Keratinocyte (primary cell): ENCODE measurements around the gene NSUN4. TPM values are rescaled to one million over a fixed set of nuclear protein-coding genes. Genes with fewer than 3 reads are reported as not detected.

Source experiments
- DNase-seq: peaks from one replicate; pipeline ENCODE4 v3.0.0-alpha.2; 2011; ENCODE audit warnings: low read depth, missing footprints, low spot score
- FAIRE-seq: peaks from 2 replicates; lab custom pipeline; 2011; peaks lifted over from hg19 to GRCh38; lab: Jason Lieb, UNC
- H2AFZ ChIP-seq: 2 replicates; pipeline ENCODE4 v1.6.0; 2012; ENCODE audit warnings: low read length, control low read depth, inconsistent platforms; ENCODE audit not compliant: control insufficient read depth
- H3K27ac ChIP-seq: 2 replicates; pipeline ENCODE4 v1.5.1; 2011; ENCODE audit warnings: low read length; ENCODE audit not compliant: control insufficient read depth, insufficient read depth
- H3K27me3 ChIP-seq: 3 replicates; pipeline ENCODE4 v1.6.0; 2011; ENCODE audit warnings: low read length; ENCODE audit not compliant: control insufficient read depth, insufficient read depth; ENCODE audit errors: extremely low read depth
- H3K36me3 ChIP-seq, 2 experiments: 2 replicates in 1 of 2; 3 replicates in 1 of 2; pipeline ENCODE4 v1.5.1; 2011; ENCODE audit warnings: low read length in 2 of 2, mild to moderate bottlenecking in 1 of 2; ENCODE audit not compliant: control insufficient read depth in 2 of 2, insufficient read depth in 2 of 2; ENCODE audit errors: extremely low read depth in 1 of 2
- H3K4me1 ChIP-seq: 3 replicates; pipeline ENCODE4 v1.5.1; 2011; ENCODE audit warnings: low read length; ENCODE audit not compliant: control insufficient read depth, insufficient read depth; ENCODE audit errors: extremely low read depth
- H3K4me2 ChIP-seq: 3 replicates; pipeline ENCODE4 v1.6.0; 2011; ENCODE audit warnings: low read depth, low read length; ENCODE audit not compliant: control insufficient read depth, insufficient read depth; ENCODE audit errors: extremely low read depth
- H3K4me3 ChIP-seq, 3 experiments: fragments of 200-600 bp in 1 of 3; sonication (generic) in 1 of 3; 2 replicates in 2 of 3; 3 replicates in 1 of 3; pipeline ENCODE4 v1.5.1; 2011 to 2016; ENCODE audit warnings: low read length in 3 of 3, mild to moderate bottlenecking in 3 of 3, control low read depth in 2 of 3, inconsistent platforms in 1 of 3, low read depth in 1 of 3, mixed read lengths in 1 of 3, mixed run types in 1 of 3, moderate library complexity in 1 of 3; ENCODE audit not compliant: control insufficient read depth in 2 of 3, insufficient read depth in 2 of 3; ENCODE audit errors: extremely low read depth in 1 of 3
- H3K79me2 ChIP-seq: 2 replicates; pipeline ENCODE4 v1.6.0; 2012; ENCODE audit warnings: low read length; ENCODE audit not compliant: control insufficient read depth, insufficient read depth
- H3K9ac ChIP-seq: 3 replicates; pipeline ENCODE4 v1.6.0; 2011; ENCODE audit warnings: low read length; ENCODE audit not compliant: control insufficient read depth, insufficient read depth; ENCODE audit errors: extremely low read depth
- H3K9me1 ChIP-seq: 3 replicates; pipeline ENCODE4 v1.6.0; 2011; ENCODE audit warnings: low read length; ENCODE audit not compliant: control insufficient read depth, insufficient read depth; ENCODE audit errors: extremely low read depth
- H3K9me3 ChIP-seq: 2 replicates; pipeline ENCODE4 v1.5.1; 2012; ENCODE audit warnings: low read depth, low read length; ENCODE audit not compliant: control insufficient read depth
- H4K20me1 ChIP-seq: 3 replicates; pipeline ENCODE4 v1.6.0; 2011; ENCODE audit warnings: low read length; ENCODE audit not compliant: control insufficient read depth, insufficient read depth; ENCODE audit errors: extremely low read depth
- CTCF ChIP-seq, 3 experiments: IDR thresholded peaks in 1 of 3; conservative IDR thresholded peaks in 1 of 3; optimal IDR thresholded peaks in 1 of 3; 2 replicates in 2 of 3; 3 replicates in 1 of 3; pipeline versions ENCODE3 to v1.5.1; 2011; ENCODE audit warnings: low read length in 3 of 3, mild to moderate bottlenecking in 3 of 3, moderate library complexity in 2 of 3, control low read depth in 1 of 3, inconsistent platforms in 1 of 3; ENCODE audit not compliant: insufficient read depth in 2 of 3; ENCODE audit errors: extremely low read depth in 1 of 3
- EZH2 ChIP-seq: IDR thresholded peaks from one replicate; pipeline ENCODE4 v1.6.1; 2012; ENCODE audit warnings: inconsistent platforms, mild to moderate bottlenecking, low read length, moderate library complexity
- dilution Hi-C: fragments of 300-500 bp; cut with MboI; formaldehyde crosslinking; loops from one replicate; pipeline ENCODE4 v1.7.0; 2020; ENCODE audit warnings: low sequenced_read_pairs; ENCODE audit not compliant: extremely low pct_ligation_motif_present
- polyA plus RNA-seq, 5 experiments: library from polyadenylated mRNA; depleted of rRNA in 3 of 5; stranded (reverse) in 3 of 5; stranded (forward) in 1 of 5; unstranded in 1 of 5; fragments of >200 nt; gene quantifications; 1 replicate in 1 of 5; 2 replicates in 3 of 5; 3 replicates in 1 of 5; pipeline versions ENCODE4 v1.2.1 to v1.2.3, GENCODE V29; 2011 to 2012; ENCODE audit warnings: missing spikeins in 2 of 5, low read depth in 1 of 5, low replicate concordance in 1 of 5

The NSUN4 gene
- polyA plus RNA-seq, 1 donor (not counting 4 experiments of a cell fraction or from before 2014, with no cell fraction given): 26.3 TPM

GRCh38 chr1:46405197-46405555 is 64.6 kb downstream of the NSUN4 start:
- dilution Hi-C loops: no loop called here
- Histone ChIP-seq H3K9ac (no peak overlapping the region), H3K79me2 (no peaks in the 10 kb centered on the region), H3K4me3 (no peak overlapping the region), H3K9me1 (peaks cover 4% of the 10 kb centered on the region), H4K20me1 (no peaks in the 10 kb centered on the region), H3K36me3 (peaks cover 0 to 3% of the 10 kb centered on the region in 2 experiments), H2AFZ (no peak overlapping the region), H3K9me3 (no peaks in the 10 kb centered on the region), H3K27ac (no peak overlapping the region), H3K4me1 (peaks cover 14% of the 10 kb centered on the region), H3K4me2 (no peak overlapping the region), H3K27me3 (no peaks in the 10 kb centered on the region)
- TF ChIP-seq EZH2: no peak
- TF ChIP-seq CTCF (optimal IDR thresholded peaks at IDR 0.05 in 1 of 3, IDR thresholded peaks at IDR 0.05 in 1 of 3, conservative IDR thresholded peaks at IDR 0.05 in 1 of 3; ENCODE audit: extremely low read depth in 1 of 3, insufficient read depth in 2 of 3, low read length in 3 of 3): no peak
- FAIRE-seq: no peak
- no peak for DNase-seq

GRCh38 chr1:46405724-46406123 is 65.1 kb downstream of the NSUN4 start:
- dilution Hi-C loops: no loop called here
- Histone ChIP-seq H3K36me3 (peaks cover 0 to 3% of the 10 kb centered on the region in 2 experiments), H3K9ac (no peak overlapping the region), H3K27me3 (no peaks in the 10 kb centered on the region), H3K9me1 (peaks cover 4% of the 10 kb centered on the region), H3K4me1 (peaks cover 14% of the 10 kb centered on the region), H3K9me3 (no peaks in the 10 kb centered on the region), H2AFZ (no peak overlapping the region), H3K4me2 (no peak overlapping the region), H4K20me1 (no peaks in the 10 kb centered on the region), H3K4me3 (no peak overlapping the region), H3K27ac (no peak overlapping the region), H3K79me2 (no peaks in the 10 kb centered on the region)
- no peak for FAIRE-seq
- TF ChIP-seq EZH2 (no peak), CTCF (optimal IDR thresholded peaks at IDR 0.05 in 1 of 3, IDR thresholded peaks at IDR 0.05 in 1 of 3, conservative IDR thresholded peaks at IDR 0.05 in 1 of 3; ENCODE audit: extremely low read depth in 1 of 3, insufficient read depth in 2 of 3, low read length in 3 of 3) (no peak)
- DNase-seq: no peak
